NCI-H526 (cell line): Measurements from ENCODE around the gene TRMU.
"Not testable (repeated sequence)": the region's sequence is repeated elsewhere in the genome, so short reads cannot be mapped to it uniquely, and the experiment has no call there.

ENCODE experiments used
- DNase-seq, 2 experiments: peaks; one replicate each; lab custom pipeline; 2025; lab: John Stamatoyannopoulos, UW

TRMU gene

DNA sequence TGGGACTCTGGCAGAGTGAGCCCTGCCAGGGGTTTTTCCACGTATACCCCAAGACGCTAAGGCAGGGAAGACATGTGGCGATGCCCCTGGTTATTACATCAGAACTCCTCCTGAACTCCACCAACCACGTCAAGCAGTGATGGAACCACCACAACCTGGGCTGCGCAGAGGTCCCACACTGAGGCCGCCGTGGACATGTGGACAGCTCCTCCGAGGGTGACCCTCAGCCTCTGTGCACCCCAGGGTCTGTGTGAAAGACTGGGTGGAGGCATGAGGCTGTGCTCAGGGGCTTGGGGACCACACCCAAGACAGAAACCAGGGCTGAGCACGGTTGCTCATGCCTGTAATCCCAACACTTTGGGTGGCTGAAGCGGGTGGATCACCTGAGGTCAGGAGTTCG is 52.2 kb downstream of the TRMU start:
- no peak for DNase-seq

DNA sequence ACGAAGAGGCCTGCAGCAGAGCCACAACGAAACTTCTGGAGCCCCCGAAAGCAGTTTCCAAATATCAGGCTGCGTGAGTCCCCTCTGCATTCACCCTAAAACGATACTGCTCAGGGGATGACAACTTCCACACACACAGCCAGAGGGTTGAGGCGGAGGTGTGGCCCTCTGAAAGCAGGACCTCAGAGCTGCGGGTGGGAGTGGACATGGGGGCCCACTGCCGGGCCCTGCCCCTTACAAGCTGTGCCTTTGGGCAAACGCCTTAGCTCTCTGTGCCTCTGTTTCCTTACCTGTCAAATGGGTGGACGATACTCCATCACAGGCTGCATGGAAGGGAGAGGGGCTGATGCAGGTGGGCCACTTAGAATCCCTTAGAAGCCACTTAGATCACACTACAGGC is 53.1 kb downstream of the TRMU start:
- no peak for DNase-seq

DNA sequence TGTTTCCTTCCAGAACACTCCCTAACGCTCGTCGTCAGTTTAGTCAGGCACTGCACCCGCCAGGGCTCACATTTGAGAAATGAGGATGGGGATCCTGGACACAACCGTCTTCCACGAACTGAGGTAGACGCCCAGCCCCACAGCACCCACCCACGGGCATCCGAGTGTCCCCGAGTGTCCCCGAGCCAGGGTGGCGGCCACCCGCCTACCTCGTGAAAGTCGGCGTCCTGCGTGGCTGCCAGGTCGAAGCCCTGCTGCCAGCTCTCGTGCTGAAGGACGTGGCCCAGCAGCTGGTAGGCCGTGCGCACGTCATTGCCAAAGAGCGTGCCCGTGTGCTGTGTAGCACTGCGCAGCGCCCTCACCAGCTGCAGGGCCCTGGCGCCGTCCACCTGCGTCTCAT is 53.6 kb downstream of the TRMU start:
- DNase-seq, result no peak

DNA sequence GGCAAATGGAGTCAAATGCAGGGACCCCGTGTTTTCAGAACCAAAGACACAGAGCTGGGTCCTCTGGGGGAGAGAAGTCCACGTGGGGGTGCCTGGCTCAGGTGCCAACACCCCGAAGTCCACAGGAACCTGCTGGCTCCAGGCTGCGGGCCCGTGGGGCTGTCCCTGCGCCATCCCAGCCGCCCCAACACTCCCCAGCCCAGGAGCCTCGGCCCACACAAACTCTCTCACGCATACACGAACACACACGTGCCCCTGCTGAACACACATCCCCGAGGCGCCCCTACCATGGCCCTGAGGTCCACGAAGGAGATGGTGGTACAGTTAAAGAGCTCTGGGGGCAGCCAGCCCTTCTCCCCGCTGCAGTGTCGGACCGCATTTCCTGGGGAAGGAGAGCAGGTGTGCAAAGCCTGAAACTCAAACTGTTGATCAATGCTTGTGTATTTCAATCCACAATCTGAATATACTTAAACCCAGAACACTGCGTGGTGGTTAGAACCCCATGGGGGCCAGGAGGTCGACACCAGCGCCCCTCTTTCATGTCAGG is 54.7 kb downstream of the TRMU start:
- DNase-seq, result no peak

DNA sequence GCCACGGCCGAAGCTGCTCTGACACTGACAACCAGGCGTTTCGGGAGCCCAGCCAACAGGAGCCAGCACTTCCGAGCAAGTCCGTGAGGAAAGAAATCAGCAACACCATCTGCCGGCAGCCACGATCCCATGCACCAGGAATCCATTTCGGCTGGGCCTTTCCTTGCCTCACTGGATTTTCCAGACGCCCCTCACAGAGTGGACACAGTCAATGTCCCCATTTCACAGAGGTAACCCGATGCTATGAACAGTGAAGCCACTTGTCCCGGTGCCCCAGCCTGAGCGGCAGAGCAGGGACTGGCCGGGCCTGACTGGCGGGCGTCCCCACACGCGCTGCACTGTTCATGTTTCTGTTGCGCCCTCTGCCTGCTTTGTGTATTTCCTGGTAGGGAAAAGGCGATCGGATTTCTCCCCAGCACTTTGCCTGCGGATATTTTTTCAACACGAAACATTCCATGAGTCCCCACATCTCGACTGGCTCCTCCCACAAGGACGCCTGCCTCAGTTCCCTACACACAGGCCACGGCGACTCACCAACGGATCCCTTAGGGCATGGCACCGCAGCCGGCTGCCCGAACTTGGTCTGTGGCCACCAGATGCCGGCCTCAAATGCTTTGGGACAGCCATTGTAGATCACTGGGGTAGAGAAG is 55.3 kb downstream of the TRMU start:
- peak; percentile 54 to 72 for DNase-seq

DNA sequence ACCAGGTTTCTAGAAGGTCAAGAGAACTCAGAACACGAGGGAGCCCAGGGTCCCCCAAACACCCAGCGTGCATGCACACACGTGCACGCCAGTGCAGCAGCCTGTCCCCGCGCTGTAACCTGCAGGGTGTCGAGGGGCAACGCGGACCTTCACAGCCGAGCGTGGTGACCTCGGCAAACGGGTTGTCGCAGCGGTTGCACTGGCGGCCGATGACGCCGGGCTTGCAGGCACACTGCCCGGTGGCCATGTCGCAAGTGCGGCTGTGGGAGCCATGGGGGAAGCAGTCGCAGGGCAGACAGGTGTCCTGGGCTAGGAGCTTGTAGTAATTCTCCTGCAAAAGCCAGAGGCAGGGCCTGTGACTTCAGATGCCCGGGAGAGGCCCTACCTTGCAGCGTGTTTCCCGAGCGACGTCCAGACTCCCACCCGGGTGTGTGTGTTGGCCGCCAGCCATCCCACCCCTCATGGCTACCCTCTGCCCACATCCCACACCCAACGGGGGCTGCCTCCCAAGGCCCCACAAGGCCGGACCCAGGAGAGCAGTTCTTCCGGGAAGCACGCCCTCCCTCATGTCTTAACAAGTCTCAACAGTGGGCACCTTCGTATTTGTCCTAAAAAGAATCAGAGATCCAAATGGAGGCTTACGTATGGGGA is 56.1 kb downstream of the TRMU start:
- DNase-seq, result no peak

DNA sequence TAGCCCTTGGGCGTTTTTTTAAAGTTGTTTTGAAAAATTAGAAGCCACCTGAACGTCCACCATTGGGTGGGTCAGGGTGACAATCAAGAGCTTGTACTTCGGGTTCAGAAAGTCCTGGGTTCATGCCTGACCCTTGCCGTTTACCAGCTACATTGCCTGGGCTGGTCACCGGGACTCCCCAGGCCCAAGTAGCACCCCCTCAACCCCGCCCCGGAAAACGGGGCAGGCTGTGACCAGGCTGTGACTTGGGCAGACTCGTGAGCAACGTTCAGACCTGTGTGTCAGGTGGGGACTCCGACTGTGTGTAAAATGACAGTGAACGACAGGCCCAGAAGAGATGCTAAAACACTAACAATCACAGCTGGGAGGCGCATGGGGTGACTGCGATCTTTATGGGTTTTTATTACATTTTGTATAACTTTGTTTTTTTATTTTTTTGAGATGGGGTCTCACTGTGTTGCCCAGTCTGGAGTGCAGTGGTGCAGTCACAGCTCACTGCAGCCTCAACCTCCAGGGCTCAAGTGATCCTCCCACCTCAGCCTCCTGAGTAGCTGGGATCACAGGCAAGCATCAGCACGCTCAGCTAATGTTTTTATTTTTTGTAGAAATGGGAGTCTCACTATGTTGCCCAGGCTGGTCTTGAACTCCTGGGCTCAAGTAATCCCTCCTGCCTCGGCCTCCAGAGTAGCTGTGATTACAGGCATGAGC is 56.8 kb downstream of the TRMU start:
- no peak for DNase-seq

DNA sequence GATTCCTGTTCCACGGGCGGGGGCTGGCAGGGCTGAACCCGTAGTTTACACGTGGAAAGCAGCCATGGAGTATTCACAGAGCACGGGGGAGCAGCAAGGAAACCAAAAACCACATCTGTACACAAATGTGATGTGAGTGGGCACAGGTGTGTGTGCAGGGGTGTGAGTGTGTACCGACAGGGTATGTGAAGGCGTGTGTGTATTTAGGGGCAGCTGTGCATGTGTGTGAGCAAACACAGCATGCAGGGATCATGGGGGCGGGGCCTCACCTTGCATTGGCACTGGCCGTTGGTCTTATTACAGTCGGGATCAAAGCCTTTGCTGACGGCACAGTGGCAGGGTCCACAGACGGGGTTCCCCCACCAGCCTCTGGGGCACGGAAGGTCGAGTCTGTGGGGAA is 58.4 kb downstream of the TRMU start:
- DNase-seq, result no peak

DNA sequence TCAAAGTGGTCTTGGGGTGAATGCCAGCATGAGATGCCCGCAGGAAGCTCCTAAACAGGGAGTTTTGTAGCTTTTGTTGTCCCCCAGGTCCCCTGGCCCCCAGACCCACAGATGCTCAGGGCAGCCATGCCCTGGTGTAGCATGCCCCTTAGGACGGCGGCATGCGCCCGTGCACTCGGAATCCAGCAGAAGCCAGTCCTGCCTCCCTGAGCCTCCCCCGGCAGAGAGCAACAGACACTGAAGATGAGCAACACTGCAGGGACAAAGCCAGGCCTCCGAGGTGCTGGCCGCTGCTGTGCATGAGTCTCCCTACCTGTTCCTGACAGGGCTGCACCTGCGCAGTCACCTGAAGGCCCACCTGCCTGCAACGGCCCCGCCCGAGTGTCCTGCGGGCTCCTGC is 59.1 kb downstream of the TRMU start:
- DNase-seq, result no peak

DNA sequence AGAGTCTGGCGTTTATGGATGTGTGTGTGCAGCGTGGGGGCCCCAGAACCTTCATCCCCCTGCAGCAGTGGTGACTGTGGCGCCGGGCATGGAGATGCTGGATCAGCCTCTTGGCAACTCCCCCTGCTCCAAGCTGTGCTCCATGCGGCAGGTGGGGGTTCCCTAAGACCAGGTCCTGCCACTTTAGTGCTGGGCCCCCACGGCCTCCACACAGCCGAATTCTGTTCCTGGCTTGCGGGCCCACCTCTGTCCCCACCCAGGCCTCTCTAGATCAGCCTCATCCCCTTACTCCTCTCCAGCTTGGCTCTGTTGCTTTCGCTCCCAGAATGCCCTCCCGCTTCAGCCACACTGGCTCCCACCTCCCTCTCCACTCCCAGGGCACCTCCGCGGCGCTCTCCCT is 59.6 kb downstream of the TRMU start:
- no peak for DNase-seq

DNA sequence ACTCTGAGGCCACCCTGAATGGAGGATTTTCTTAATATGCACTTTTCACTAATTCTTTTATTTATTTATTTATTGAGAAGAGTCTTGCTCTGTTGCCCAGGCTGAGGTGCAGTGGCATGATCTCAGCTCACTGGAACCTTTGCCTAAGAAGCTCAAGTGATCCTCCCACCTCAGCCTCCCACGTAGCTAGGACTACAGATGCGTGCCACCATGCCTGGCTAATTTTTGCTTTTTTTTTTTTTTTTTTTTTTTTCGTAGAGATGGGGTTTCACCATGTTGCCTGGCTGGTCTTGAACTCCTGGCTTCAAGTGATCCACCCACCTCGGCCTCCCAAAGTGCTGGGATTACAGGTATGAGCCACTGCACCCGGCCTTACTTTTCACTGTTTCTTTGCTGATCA is 61.5 kb downstream of the TRMU start:
- DNase-seq, result not testable (repeated sequence)

DNA sequence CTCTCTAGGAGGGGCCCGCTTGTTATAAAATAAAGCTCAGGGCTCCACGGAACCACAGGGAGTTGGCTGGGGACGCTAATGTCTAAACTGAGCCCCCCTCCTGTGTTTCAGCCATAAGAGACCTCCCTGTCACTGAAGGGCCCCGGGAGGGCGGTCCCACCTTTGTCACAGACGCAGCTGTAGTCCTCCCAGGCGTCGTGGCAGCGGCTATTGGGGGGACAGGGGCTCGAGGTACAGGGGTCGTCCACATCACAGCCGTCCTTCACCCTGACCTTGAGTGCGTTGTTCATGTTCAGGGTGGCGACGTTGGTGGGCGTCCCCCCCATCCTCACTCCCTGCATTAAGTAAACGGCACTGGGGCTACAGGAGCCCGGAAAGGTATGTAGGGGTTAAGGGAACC is 62.0 kb downstream of the TRMU start:
- no peak for DNase-seq

DNA sequence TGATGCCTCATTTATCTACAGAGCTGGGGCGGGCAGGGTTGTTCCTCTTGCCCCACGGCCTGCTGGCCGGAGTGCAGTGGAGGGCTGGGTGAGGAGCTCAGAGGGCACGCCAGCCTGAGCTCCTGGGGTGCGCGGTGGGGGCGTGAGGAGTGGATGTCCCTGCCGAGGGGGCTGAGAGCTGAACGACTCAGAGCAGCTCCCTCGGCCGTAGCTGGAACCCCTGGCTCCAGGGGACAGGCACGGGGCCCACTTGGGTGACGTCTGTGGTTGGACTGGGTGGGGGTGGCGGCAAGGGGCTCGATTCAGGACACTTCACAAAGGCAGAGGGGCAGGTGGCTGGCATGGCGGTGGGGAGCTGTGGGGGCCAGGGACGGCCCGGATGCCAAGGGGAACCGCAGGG is 62.4 kb downstream of the TRMU start:
- DNase-seq, result no peak

DNA sequence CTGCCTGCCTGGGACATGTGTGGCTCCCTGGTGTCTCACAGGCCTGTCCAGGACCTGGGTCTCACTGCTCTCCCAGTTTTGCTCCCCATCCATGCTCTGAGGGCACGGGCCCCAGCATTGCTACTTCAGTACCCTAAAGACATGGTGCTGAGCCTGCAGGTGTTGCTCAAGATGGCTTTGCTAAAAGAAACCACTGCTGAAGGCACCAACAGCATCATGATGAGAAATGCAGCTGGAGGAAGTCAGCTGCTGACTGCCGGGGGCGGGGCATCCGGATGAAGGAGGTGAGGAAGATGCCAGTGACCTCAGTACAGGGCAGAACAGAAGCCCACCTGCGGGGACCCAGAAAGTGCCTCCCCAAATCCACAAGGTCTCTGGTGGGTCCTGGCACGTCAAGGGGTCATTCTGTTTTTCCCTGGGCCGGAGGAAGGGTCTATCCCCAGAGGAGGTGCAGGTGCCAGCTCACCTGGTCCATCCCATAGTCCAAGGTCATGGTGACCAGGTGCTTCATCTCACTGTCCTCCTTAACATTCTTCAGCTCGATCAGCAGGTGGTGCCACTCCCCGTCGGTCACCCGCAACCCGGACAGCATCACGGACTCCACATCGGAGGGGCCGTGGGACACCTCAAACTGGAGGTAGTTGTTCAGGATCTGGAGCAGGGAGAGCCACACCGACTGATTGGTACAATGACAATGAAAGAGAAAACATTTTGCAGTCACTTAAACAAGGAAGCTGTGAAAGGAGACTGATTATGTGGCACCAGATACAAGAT is 63.9 kb downstream of the TRMU start:
- no peak for DNase-seq

DNA sequence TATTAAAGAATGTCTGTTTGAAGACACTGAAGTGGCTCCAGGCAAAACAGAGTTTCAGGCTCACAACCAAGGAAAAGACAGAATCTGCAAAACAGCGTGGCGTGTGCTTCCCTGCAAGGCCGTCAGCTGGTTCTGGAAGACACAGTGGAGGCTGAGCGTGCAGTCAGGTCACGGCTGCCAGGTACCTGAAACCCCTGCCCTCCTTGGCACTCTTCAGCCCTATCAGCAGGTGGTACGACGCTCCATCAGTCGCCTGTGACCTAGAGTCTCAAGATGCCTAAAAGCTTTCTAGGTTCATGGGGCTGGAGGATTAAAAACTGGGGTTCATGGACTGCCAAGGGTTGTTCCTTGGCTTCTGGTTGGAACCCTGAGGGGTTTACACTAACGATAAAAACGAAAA is 65.9 kb downstream of the TRMU start:
- DNase-seq, result no peak

DNA sequence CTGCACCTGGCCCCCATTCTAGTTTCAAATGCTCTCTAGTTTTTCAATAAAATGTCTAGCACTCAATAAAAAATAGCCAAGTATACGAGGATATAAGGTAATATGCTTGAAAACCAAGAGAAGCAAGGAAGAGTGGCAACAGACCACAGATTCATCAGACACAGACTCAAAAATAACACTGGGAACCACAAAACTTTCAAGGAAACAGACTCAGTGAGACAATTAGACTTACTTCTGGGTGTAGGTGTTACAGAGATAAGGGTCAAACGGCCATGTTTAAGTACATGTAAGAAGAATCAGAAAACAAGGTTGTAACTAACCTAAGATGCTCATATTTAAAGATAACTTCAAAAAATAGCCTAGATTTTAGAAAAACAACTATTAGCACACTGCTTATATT is 67.0 kb downstream of the TRMU start:
- DNase-seq, result no peak

DNA sequence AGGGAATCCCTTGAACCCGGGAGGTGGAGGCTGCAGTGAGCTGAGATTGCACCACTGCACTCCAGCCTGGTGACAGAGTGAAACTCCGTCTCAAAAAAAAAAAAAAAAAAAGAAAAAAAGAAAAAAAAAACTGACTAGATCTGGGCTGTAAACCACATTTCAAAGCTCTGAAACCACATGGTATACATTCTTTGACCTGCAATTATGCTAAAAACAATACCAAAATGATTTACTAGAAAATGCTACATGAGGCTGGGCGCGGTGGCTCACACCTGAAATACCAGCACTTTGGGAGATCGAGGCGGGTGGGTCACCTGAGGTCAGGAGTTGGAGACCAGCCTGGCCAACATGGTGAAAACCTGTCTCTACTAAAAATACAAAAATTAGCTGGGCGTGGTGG is 68.4 kb downstream of the TRMU start:
- DNase-seq, result not testable (repeated sequence)

DNA sequence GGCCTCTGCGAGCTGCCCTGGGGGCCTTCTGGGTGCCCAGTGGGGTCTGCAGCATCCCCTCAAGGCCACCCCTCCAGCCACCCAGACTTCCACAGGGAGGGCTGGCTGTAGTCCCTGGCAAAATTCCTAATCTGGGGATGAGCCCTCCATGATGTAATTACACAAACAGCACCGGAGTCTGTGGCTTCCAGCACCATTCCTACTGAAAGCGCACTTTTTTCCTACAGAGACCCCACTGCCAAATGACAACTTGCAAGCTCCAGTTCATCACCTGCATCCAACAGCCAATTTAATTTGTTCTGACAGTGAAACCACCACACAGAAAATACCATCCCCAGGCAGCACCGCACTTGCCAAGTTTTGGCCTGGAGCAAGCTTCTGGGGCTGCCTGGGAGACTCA is 70.4 kb downstream of the TRMU start:
- no peak for DNase-seq

DNA sequence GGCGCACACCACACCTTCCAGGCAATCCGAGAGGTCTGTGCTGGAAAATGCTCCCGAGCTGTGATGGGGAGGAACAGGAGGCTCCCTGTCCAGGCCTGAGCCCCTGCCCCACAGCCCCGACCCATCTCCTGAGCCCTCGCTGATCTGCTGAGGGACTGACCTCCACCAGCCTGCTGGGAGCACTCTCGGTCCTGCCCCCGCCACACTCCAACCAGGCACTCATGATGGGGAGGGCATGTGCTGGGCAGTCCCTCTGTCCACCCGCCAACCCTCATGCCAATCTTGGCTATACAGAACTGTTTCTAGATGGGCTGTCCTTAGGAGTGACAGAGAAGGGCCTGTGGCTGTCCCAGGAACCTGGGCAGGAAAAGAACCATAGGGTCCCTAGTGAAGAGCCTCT is 70.8 kb downstream of the TRMU start:
- no peak for DNase-seq

DNA sequence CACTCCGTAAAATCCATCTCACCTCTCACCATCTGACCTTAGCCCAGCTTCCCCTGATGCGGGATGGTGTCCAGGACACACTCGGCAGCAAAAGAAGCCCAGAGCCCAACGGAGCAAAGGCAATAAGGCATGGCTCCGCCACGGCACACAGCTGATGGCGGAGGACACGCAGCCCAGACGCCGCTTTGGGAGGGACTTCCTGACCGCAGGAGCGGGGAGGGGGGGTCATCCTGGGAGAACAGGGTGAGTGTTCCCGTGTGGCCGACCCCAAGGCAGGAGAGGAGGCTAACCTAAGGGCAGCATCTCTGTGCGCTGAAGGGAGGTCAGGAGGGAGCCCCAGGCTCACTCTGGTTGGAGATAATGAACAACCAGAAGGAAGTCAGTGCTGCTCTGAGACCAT is 71.3 kb downstream of the TRMU start:
- DNase-seq, result no peak
